Activated T-helper 1 cell treated with anti-CD3 and anti-CD28 coated beads, Interleukin-12 subunit alpha, Interleukin-12 subunit beta, Interleukin-2, Interleukin-4 antibody, amounts not matched to agents 30 ng/mL and 10 ng/mL and 1 ng/mL, durations not matched to agents 14 hours and 24 hours and 36 hours (primary cell): ENCODE results near the gene CST5. TPM values are rescaled to one million over a fixed set of nuclear protein-coding genes. Genes with fewer than 3 reads are reported as not detected.
"Not testable (repeated sequence)": the region's sequence is repeated elsewhere in the genome, so short reads cannot be mapped to it uniquely, and the experiment has no call there.

Source experiments
- DNase-seq: peaks from one replicate; pipeline ENCODE4 v3.0.0; 2021; ENCODE audit warnings: low spot score
- H3K27ac Mint-ChIP-seq: one replicate; pipeline ENCODE4 v1.8.0; 2021; ENCODE audit warnings: mild to moderate bottlenecking, mixed read lengths
- H3K27me3 Mint-ChIP-seq: one replicate; pipeline ENCODE4 v1.8.0; 2022; ENCODE audit warnings: mild to moderate bottlenecking, moderate library complexity, mixed read lengths; ENCODE audit not compliant: insufficient read depth
- H3K36me3 Mint-ChIP-seq: one replicate; pipeline ENCODE4 v1.8.0; 2021; ENCODE audit warnings: low read depth, mixed read lengths
- H3K4me1 Mint-ChIP-seq: one replicate; pipeline ENCODE4 v1.8.0; 2021; ENCODE audit warnings: low read depth, mixed read lengths
- H3K4me3 Mint-ChIP-seq: one replicate; pipeline ENCODE4 v1.8.0; 2021; ENCODE audit warnings: mild to moderate bottlenecking, moderate library complexity, mixed read lengths
- H3K9me3 Mint-ChIP-seq: one replicate; pipeline ENCODE4 v1.8.0; 2021; ENCODE audit warnings: mixed read lengths
- intact Hi-C: fragments of 100-400 bp; cut with micrococcal nuclease; formaldehyde crosslinking; loops from one replicate; pipeline ENCODE4 v1.15.1; 2024
- total RNA-seq: library from RNA; stranded (reverse); gene quantifications from 2 replicates; pipeline ENCODE4 v1.2.3, GENCODE V29; 2022

Gene CST5
- total RNA-seq, 1 donor from 2014 or later, result not detected

DNA sequence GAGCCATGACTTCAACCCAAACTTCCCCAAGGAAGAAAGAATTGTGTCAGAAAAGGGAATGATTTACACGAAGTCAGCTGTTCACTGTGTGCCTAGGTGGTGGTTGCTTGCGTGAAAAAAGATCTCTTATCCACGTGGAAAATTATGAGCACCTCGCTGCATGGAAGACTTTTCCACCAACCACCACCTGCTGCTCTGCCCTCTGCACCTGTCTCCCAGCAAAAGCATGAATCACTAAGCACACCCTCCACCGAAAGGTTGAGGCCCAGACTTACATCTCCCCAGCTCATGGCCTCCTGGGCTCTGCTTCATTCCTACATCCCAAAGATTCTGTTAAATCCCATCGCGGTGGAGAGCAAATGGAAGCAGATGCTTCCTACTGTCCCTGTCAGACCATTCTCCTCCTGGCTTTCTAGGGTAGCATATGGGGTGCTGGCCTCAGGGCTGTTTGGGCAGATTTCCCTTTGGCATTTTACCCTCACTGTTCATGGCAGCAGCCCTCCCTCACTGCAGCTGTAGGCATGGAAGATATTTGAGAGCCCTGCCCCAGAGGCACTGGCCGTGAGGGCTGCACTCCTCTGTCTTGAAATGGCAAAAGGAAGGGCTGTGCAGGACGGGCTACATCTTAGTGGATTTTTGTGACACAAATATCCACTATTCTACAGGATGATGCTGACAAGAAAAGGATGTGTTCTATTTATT lies 37.6 kb upstream of the CST5 start:
- no peak for DNase-seq
- intact Hi-C loops, result no loop called here
- no peaks in the 10 kb centered on the region for H3K4me1 Mint-ChIP-seq
- no peak overlapping the region for H3K4me3 Mint-ChIP-seq
- H3K36me3 Mint-ChIP-seq, result no peaks in the 10 kb centered on the region
- no peaks in the 10 kb centered on the region for H3K9me3 Mint-ChIP-seq
- no peak overlapping the region for H3K27ac Mint-ChIP-seq
- peaks cover 3% of the 10 kb centered on the region for H3K27me3 Mint-ChIP-seq

- no peak overlapping the region for H3K4me3 Mint-ChIP-seq
- no peak overlapping the region for H3K27ac Mint-ChIP-seq
- H3K36me3 Mint-ChIP-seq, result no peaks in the 10 kb centered on the region
- intact Hi-C loops, result no loop called here
- H3K4me1 Mint-ChIP-seq, result no peaks in the 10 kb centered on the region
- no peak for DNase-seq
- H3K27me3 Mint-ChIP-seq, result peaks cover 3% of the 10 kb centered on the region
- no peaks in the 10 kb centered on the region for H3K9me3 Mint-ChIP-seq
Observed at GRCh38 chr20:23915844-23916243, 36.3 kb upstream of the CST5 start.

- H3K4me3 Mint-ChIP-seq, H3K4me1 Mint-ChIP-seq, H3K27ac Mint-ChIP-seq, H3K27me3 Mint-ChIP-seq, intact Hi-C loops, H3K9me3 Mint-ChIP-seq, DNase-seq, H3K36me3 Mint-ChIP-seq: not testable (repeated sequence)
Observed at GRCh38 chr20:23914469-23914868, 34.9 kb upstream of the CST5 start.

- H3K9me3 Mint-ChIP-seq, result peaks cover 15% of the 10 kb centered on the region
- H3K36me3 Mint-ChIP-seq, result no peaks in the 10 kb centered on the region
- no peak overlapping the region for H3K4me3 Mint-ChIP-seq
- H3K27ac Mint-ChIP-seq, result no peak overlapping the region
- peaks cover 11% of the 10 kb centered on the region for H3K27me3 Mint-ChIP-seq
- intact Hi-C loops, result no loop called here
- H3K4me1 Mint-ChIP-seq, result no peaks in the 10 kb centered on the region
- no peak for DNase-seq
Observed at GRCh38 chr20:23910210-23910609, 30.7 kb upstream of the CST5 start.

DNA sequence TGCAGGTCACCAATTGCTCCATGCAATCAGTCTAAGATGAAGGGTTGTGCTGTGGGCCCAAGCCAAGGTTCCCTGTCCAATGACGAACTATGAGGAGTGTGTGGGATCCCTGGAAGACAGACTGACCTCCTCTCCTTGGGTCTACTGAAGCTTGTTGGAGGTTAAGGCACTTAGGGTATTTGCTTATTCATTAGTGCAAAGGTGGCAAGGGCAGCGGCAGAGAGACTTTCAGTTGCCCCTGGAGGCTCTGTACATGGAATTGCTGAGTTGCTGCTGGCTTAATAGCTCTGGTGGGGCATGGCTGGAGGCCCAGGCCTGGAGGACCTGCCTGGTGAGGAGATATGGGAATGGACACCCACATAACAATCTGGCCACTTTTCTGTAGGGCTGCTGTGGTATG lies 29.8 kb upstream of the CST5 start:
- no peaks in the 10 kb centered on the region for H3K4me1 Mint-ChIP-seq
- peaks cover 9% of the 10 kb centered on the region for H3K27me3 Mint-ChIP-seq
- intact Hi-C loops, result no loop called here
- no peaks in the 10 kb centered on the region for H3K36me3 Mint-ChIP-seq
- H3K4me3 Mint-ChIP-seq, result no peak overlapping the region
- peaks cover 21% of the 10 kb centered on the region for H3K9me3 Mint-ChIP-seq
- DNase-seq, result no peak
- H3K27ac Mint-ChIP-seq, result no peak overlapping the region

GRCh38 chr20:23907579-23907978 lies 28.0 kb upstream of the CST5 start:
- Mint-ChIP-seq H3K27ac (no peak overlapping the region), H3K36me3 (no peaks in the 10 kb centered on the region), H3K9me3 (peaks cover 29% of the 10 kb centered on the region), H3K4me3 (no peak overlapping the region), H3K27me3 (peaks cover 11% of the 10 kb centered on the region), H3K4me1 (no peaks in the 10 kb centered on the region)
- intact Hi-C loops, result no loop called here
- no peak for DNase-seq

DNA sequence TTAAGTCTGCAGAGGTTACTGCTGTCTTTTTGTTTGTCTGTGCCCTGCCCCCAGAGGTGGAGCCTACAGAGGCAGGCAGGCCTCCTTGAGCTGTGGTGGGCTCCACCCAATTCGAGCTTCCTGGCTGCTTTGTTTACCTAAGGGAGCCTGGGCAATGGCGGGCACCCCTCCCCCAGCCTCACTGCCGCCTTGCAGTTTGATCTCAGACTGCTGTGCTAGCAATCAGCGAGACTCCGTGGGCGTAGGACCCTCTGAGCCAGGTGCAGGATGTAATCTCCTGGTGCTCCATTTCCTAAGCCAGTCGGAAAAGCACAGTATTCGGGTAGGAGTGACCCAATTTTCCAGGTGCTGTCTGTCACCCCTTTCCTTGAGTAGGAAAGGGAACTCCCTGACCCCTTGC lies 22.8 kb upstream of the CST5 start:
- peaks cover 14% of the 10 kb centered on the region for H3K9me3 Mint-ChIP-seq
- H3K36me3 Mint-ChIP-seq, H3K4me1 Mint-ChIP-seq, DNase-seq, intact Hi-C loops, H3K27ac Mint-ChIP-seq, H3K4me3 Mint-ChIP-seq: not testable (repeated sequence)
- peaks cover 18% of the 10 kb centered on the region for H3K27me3 Mint-ChIP-seq

- not testable (repeated sequence) for H3K27ac Mint-ChIP-seq, H3K4me3 Mint-ChIP-seq, H3K4me1 Mint-ChIP-seq, H3K9me3 Mint-ChIP-seq, H3K27me3 Mint-ChIP-seq, H3K36me3 Mint-ChIP-seq, DNase-seq
- intact Hi-C loops, result loop anchor here (1.0 to 5.0 kb wide), 2 partner anchors 209 to 271 kb away; no protein-coding TSS in a partner anchor
Observed at GRCh38 chr20:23890867-23891266, 11.3 kb upstream of the CST5 start.

- Mint-ChIP-seq H3K9me3 (no peaks in the 10 kb centered on the region), H3K4me1 (no peaks in the 10 kb centered on the region), H3K27ac (no peak overlapping the region), H3K27me3 (peaks cover under 1% of the 10 kb centered on the region), H3K4me3 (no peak overlapping the region), H3K36me3 (no peaks in the 10 kb centered on the region)
- DNase-seq, result peak; percentile 54
- intact Hi-C loops, result loop anchor here (1.0 to 10.0 kb wide), 3 partner anchors 105 to 273 kb away; no protein-coding TSS in a partner anchor
Observed at GRCh38 chr20:23889775-23890187, 10.2 kb upstream of the CST5 start.

- H3K27ac Mint-ChIP-seq, result no peak overlapping the region
- no peaks in the 10 kb centered on the region for H3K27me3 Mint-ChIP-seq
- H3K36me3 Mint-ChIP-seq, result no peaks in the 10 kb centered on the region
- no peak for DNase-seq
- no peak overlapping the region for H3K4me3 Mint-ChIP-seq
- H3K4me1 Mint-ChIP-seq, result no peaks in the 10 kb centered on the region
- no peaks in the 10 kb centered on the region for H3K9me3 Mint-ChIP-seq
- intact Hi-C loops, result loop anchor here (10.0 kb wide), 1 partner anchor 107 kb away; no protein-coding TSS in a partner anchor
Observed at GRCh38 chr20:23887856-23888255, 8.3 kb upstream of the CST5 start.

GRCh38 chr20:23884771-23885162 lies 5.2 kb upstream of the CST5 start:
- Mint-ChIP-seq H3K27me3 (no peaks in the 10 kb centered on the region), H3K4me3 (no peak overlapping the region), H3K9me3 (no peaks in the 10 kb centered on the region), H3K36me3 (no peaks in the 10 kb centered on the region), H3K27ac (no peak overlapping the region), H3K4me1 (no peaks in the 10 kb centered on the region)
- no peak for DNase-seq
- intact Hi-C loops, result loop anchor here (10.0 kb wide), 1 partner anchor 110 kb away; no protein-coding TSS in a partner anchor

- H3K27me3 Mint-ChIP-seq, result no peaks in the 10 kb centered on the region
- no peak overlapping the region for H3K27ac Mint-ChIP-seq
- no peaks in the 10 kb centered on the region for H3K9me3 Mint-ChIP-seq
- intact Hi-C loops, result loop anchor here (10.0 kb wide), 1 partner anchor 111 kb away; no protein-coding TSS in a partner anchor
- H3K36me3 Mint-ChIP-seq, result no peaks in the 10 kb centered on the region
- no peaks in the 10 kb centered on the region for H3K4me1 Mint-ChIP-seq
- no peak overlapping the region for H3K4me3 Mint-ChIP-seq
- no peak for DNase-seq
Observed at GRCh38 chr20:23884136-23884770, 4.7 kb upstream of the CST5 start.

DNA sequence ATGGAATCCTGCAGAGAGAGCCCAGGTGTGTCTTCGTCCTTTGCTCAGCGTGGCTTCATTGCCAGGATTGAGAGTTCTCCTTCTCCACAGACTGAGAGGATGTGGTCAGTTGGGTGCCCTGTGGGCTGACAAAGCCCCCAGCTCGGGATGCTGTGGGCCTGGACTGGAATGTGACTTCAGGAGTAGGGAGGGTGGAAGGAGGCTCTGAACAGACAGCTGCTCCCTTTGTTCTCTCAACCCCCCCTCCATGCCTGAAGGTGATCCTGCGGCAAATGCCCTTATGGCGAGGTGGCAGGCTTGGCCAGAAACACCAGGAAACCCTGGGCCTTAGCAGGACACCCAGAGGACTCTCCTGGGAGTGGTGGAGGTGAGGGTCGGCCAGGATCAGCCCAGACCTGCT lies 1.8 kb upstream of the CST5 start:
- Mint-ChIP-seq H3K4me1 (no peaks in the 10 kb centered on the region), H3K36me3 (no peaks in the 10 kb centered on the region), H3K27ac (no peak overlapping the region), H3K27me3 (no peaks in the 10 kb centered on the region), H3K9me3 (no peaks in the 10 kb centered on the region), H3K4me3 (no peak overlapping the region)
- intact Hi-C loops, result loop anchor here (10.0 kb wide), 1 partner anchor 113 kb away; no protein-coding TSS in a partner anchor
- no peak for DNase-seq
